ENCODE measurements around the gene ALCAM.

- TF ChIP-seq, protein P1, sequence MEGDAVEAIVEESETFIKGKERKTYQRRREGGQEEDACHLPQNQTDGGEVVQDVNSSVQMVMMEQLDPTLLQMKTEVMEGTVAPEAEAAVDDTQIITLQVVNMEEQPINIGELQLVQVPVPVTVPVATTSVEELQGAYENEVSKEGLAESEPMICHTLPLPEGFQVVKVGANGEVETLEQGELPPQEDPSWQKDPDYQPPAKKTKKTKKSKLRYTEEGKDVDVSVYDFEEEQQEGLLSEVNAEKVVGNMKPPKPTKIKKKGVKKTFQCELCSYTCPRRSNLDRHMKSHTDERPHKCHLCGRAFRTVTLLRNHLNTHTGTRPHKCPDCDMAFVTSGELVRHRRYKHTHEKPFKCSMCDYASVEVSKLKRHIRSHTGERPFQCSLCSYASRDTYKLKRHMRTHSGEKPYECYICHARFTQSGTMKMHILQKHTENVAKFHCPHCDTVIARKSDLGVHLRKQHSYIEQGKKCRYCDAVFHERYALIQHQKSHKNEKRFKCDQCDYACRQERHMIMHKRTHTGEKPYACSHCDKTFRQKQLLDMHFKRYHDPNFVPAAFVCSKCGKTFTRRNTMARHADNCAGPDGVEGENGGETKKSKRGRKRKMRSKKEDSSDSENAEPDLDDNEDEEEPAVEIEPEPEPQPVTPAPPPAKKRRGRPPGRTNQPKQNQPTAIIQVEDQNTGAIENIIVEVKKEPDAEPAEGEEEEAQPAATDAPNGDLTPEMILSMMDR (IDR thresholded peaks at IDR 0.05), result no peak
- TF ChIP-seq POLR2A (IDR thresholded peaks at IDR 0.05), result no peak
- no peak for TF ChIP-seq POLR2AphosphoS5 (IDR thresholded peaks at IDR 0.05)
Observed at GRCh38 chr3:105503191-105503593, 136.5 kb downstream of the ALCAM start.

Data from transverse colon (tissue), 4 donors.